Osteoblast (primary cell): Measurements from ENCODE around the gene STAC2. TPM values are rescaled to one million over a fixed set of nuclear protein-coding genes. Genes with fewer than 3 reads are reported as not detected.

Source experiments
- DNase-seq: peaks from one replicate; pipeline ENCODE4 v3.0.0; 2011; ENCODE audit warnings: low spot score, mixed read lengths; ENCODE audit not compliant: insufficient read length; ENCODE audit errors: missing footprints
- H2AFZ ChIP-seq: 2 replicates; pipeline ENCODE4 v1.6.0; 2011; ENCODE audit warnings: mild to moderate bottlenecking, low read length
- H3K27ac ChIP-seq: 2 replicates; pipeline ENCODE4 v1.5.1; 2011; ENCODE audit warnings: mild to moderate bottlenecking, low read depth, low read length, moderate library complexity
- H3K27me3 ChIP-seq: 2 replicates; pipeline ENCODE4 v1.6.0; 2012; ENCODE audit warnings: mild to moderate bottlenecking, control low read depth, inconsistent platforms, low read length, moderate library complexity; ENCODE audit not compliant: insufficient read depth
- H3K36me3 ChIP-seq: 2 replicates; pipeline ENCODE4 v1.5.1; 2011; ENCODE audit warnings: mild to moderate bottlenecking, low read length, control low read depth, moderate library complexity; ENCODE audit not compliant: insufficient read depth
- H3K4me1 ChIP-seq: 2 replicates; pipeline ENCODE4 v1.5.1; 2011; ENCODE audit warnings: mild to moderate bottlenecking, low read length, control low read depth, moderate library complexity; ENCODE audit not compliant: insufficient read depth
- H3K4me2 ChIP-seq: 2 replicates; pipeline ENCODE4 v1.6.0; 2011; ENCODE audit warnings: mild to moderate bottlenecking, low read length; ENCODE audit not compliant: insufficient read depth
- H3K4me3 ChIP-seq: fragments of 200-600 bp; sonication (generic); 3 replicates; pipeline ENCODE4 v1.5.1; 2012; ENCODE audit warnings: mild to moderate bottlenecking, low read length, inconsistent platforms; ENCODE audit not compliant: insufficient read depth
- H3K79me2 ChIP-seq: 2 replicates; pipeline ENCODE4 v1.6.0; 2012; ENCODE audit warnings: mild to moderate bottlenecking, low read length, control low read depth, inconsistent platforms; ENCODE audit not compliant: insufficient read depth
- H3K9me3 ChIP-seq: 2 replicates; pipeline ENCODE4 v1.5.1; 2011; ENCODE audit warnings: low read depth, low read length, control low read depth
- H4K20me1 ChIP-seq: 2 replicates; pipeline ENCODE4 v1.6.0; 2012; ENCODE audit warnings: mild to moderate bottlenecking, low read length, control low read depth; ENCODE audit not compliant: insufficient read depth
- CTCF ChIP-seq: IDR thresholded peaks from 2 replicates; pipeline ENCODE4 v1.5.1; 2011; ENCODE audit warnings: mild to moderate bottlenecking, low read depth, low read length, moderate library complexity; ENCODE audit errors: extremely low read depth
- total RNA-seq: library from RNA; depleted of rRNA; stranded (reverse); fragments of >200 nt; gene quantifications from 2 replicates; pipeline ENCODE4 v1.2.3, GENCODE V29; 2012

The STAC2 gene
- total RNA-seq, 1 donor, result not detected

GRCh38 chr17:39227364-39227919 lies 1.7 kb upstream of the STAC2 start:
- no peaks in the 10 kb centered on the region for H3K36me3 ChIP-seq
- peaks cover 4% of the 10 kb centered on the region for H4K20me1 ChIP-seq
- H3K9me3 ChIP-seq, result no peaks in the 10 kb centered on the region
- H3K27me3 ChIP-seq, result peaks cover 12% of the 10 kb centered on the region
- H3K4me1 ChIP-seq, result peaks cover 40% of the 10 kb centered on the region
- H3K27ac ChIP-seq, result no peak overlapping the region
- TF ChIP-seq CTCF, result no peak
- H3K4me2 ChIP-seq, result no peak overlapping the region
- peak; percentile 82 for DNase-seq
- no peak overlapping the region for H2AFZ ChIP-seq
- H3K4me3 ChIP-seq, result no peak overlapping the region
- H3K79me2 ChIP-seq, result no peaks in the 10 kb centered on the region

GRCh38 chr17:39225959-39226683 lies 376 bp upstream of the STAC2 start:
- peak overlapping the region; percentile 60 for H3K4me3 ChIP-seq
- peak; percentile 95 for DNase-seq
- H3K27me3 ChIP-seq, result peaks cover 12% of the 10 kb centered on the region
- H3K9me3 ChIP-seq, result no peaks in the 10 kb centered on the region
- H3K4me1 ChIP-seq, result peaks cover 31% of the 10 kb centered on the region
- peak overlapping the region; percentile 80 for H3K4me2 ChIP-seq
- H4K20me1 ChIP-seq, result peaks cover 4% of the 10 kb centered on the region
- H3K79me2 ChIP-seq, result no peaks in the 10 kb centered on the region
- H2AFZ ChIP-seq, result no peak overlapping the region
- no peak for TF ChIP-seq CTCF
- no peak overlapping the region for H3K27ac ChIP-seq
- H3K36me3 ChIP-seq, result no peaks in the 10 kb centered on the region

GRCh38 chr17:39224778-39225307 lies 902 bp downstream of the STAC2 start:
- H3K4me3 ChIP-seq, result peak overlapping the region; percentile 56
- peaks cover 12% of the 10 kb centered on the region for H3K27me3 ChIP-seq
- no peak overlapping the region for H2AFZ ChIP-seq
- TF ChIP-seq CTCF, result no peak
- H3K79me2 ChIP-seq, result no peaks in the 10 kb centered on the region
- DNase-seq, result peak; percentile 90
- no peaks in the 10 kb centered on the region for H3K36me3 ChIP-seq
- H3K27ac ChIP-seq, result no peak overlapping the region
- H3K4me2 ChIP-seq, result peak overlapping the region; percentile 80
- H4K20me1 ChIP-seq, result peaks cover 4% of the 10 kb centered on the region
- H3K9me3 ChIP-seq, result no peaks in the 10 kb centered on the region
- H3K4me1 ChIP-seq, result peaks cover 25% of the 10 kb centered on the region

GRCh38 chr17:39223907-39224777 lies 1.6 kb downstream of the STAC2 start:
- peaks cover 12% of the 10 kb centered on the region for H3K27me3 ChIP-seq

More at GRCh38 chr17:39223907-39224777, 1.6 kb downstream of the STAC2 start:
- H3K4me1 ChIP-seq, result peaks cover 19% of the 10 kb centered on the region
- H3K4me3 ChIP-seq, result no peak overlapping the region
- H4K20me1 ChIP-seq, result peaks cover 4% of the 10 kb centered on the region
- H2AFZ ChIP-seq, result no peak overlapping the region
- DNase-seq, result peak; percentile 79
- H3K36me3 ChIP-seq, result no peaks in the 10 kb centered on the region
- no peak overlapping the region for H3K27ac ChIP-seq
- H3K4me2 ChIP-seq, result no peak overlapping the region
- no peak for TF ChIP-seq CTCF
- no peaks in the 10 kb centered on the region for H3K9me3 ChIP-seq
- no peaks in the 10 kb centered on the region for H3K79me2 ChIP-seq
